RWPE2 (cell line): ENCODE data around the gene RELCH.

Source experiments
- ATAC-seq: fragments of 200-7000 bp; cut with Tn5 transposase; 3 replicates; pipeline ENCODE4 v1.9.1; 2021; ENCODE audit warnings: low read depth
- DNase-seq: peaks from one replicate; pipeline ENCODE4 v3.0.0-alpha.2; 2020; ENCODE audit warnings: low spot score
- H3K27ac ChIP-seq: fragments of 450-650 bp; 2 replicates; pipeline ENCODE4 v1.5.1; 2017; ENCODE audit warnings: mild to moderate bottlenecking; ENCODE audit not compliant: poor library complexity, severe bottlenecking
- H3K27me3 ChIP-seq: fragments of 250-450 bp; sonication (Bioruptor Pico); 2 replicates; pipeline ENCODE4 v1.5.1; 2021; ENCODE audit warnings: mild to moderate bottlenecking, moderate library complexity; ENCODE audit not compliant: insufficient read depth, poor library complexity, severe bottlenecking
- H3K36me3 ChIP-seq: fragments of 250-450 bp; sonication (Bioruptor Pico); 2 replicates; pipeline ENCODE4 v1.5.1; 2020; ENCODE audit warnings: low read depth, mild to moderate bottlenecking, moderate library complexity
- H3K4me1 ChIP-seq: fragments of 250-450 bp; sonication (Bioruptor Pico); 2 replicates; pipeline ENCODE4 v1.5.1; 2021; ENCODE audit warnings: mild to moderate bottlenecking, moderate library complexity; ENCODE audit not compliant: insufficient read depth, poor library complexity, severe bottlenecking
- H3K4me3 ChIP-seq: fragments of 250-450 bp; sonication (Bioruptor Pico); 2 replicates; pipeline ENCODE4 v1.5.1; 2021; ENCODE audit warnings: mild to moderate bottlenecking, moderate library complexity; ENCODE audit not compliant: severe bottlenecking
- H3K9me3 ChIP-seq: fragments of 250-450 bp; sonication (Bioruptor Pico); 2 replicates; pipeline ENCODE4 v1.5.1; 2021; ENCODE audit warnings: mild to moderate bottlenecking, moderate library complexity; ENCODE audit not compliant: severe bottlenecking
- TF ChIP-seq, protein P1 (sequence below): fragments of 450-650 bp; IDR thresholded peaks from one replicate; pipeline ENCODE4 v1.5.1; 2017; ENCODE audit warnings: mild to moderate bottlenecking, moderate library complexity; ENCODE audit not compliant: poor library complexity, severe bottlenecking

RELCH gene

DNA sequence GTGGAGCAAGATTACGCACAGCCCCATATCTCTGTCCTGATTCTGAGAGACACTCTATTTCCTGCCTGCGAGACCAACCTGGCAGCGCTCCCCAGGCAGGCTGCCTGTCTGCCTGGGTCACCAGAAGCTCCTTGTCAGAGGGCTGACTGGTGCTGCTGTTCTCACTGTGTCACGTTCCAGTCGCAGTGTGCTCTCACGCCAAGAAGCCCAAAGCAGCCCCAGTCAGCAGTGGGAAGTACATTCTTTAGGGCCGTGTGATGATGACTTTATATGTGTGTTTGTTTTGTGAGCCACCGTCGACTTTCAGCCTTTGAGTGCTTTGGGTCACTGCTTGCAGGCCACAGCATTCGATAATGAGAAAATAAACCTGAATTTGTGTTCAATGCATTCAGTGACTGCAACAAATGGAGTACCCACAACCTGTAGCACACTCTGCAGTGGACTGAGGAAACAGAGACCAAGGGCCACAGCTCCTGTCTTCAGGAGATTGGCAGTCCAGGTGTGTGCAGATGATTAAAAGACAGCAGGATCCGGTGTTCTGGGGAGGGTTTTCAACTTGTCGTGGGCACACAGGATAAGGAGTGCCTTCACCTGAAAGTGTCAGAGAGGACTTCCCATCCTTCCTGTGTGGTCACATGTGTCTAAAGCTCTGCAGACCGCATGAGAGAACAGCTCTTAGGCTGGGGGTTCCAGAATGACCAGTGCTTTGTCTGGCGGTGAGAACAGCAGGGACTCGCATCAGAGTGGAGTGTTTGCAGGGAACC lies 142.8 kb downstream of the RELCH start:
- ATAC-seq = no peak
- TF ChIP-seq, protein P1, sequence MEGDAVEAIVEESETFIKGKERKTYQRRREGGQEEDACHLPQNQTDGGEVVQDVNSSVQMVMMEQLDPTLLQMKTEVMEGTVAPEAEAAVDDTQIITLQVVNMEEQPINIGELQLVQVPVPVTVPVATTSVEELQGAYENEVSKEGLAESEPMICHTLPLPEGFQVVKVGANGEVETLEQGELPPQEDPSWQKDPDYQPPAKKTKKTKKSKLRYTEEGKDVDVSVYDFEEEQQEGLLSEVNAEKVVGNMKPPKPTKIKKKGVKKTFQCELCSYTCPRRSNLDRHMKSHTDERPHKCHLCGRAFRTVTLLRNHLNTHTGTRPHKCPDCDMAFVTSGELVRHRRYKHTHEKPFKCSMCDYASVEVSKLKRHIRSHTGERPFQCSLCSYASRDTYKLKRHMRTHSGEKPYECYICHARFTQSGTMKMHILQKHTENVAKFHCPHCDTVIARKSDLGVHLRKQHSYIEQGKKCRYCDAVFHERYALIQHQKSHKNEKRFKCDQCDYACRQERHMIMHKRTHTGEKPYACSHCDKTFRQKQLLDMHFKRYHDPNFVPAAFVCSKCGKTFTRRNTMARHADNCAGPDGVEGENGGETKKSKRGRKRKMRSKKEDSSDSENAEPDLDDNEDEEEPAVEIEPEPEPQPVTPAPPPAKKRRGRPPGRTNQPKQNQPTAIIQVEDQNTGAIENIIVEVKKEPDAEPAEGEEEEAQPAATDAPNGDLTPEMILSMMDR = no peak
- Histone ChIP-seq H3K27ac (no peak overlapping the region), H3K36me3 (no peaks in the 10 kb centered on the region), H3K9me3 (no peaks in the 10 kb centered on the region), H3K27me3 (no peaks in the 10 kb centered on the region), H3K4me3 (no peak overlapping the region), H3K4me1 (peaks cover 4% of the 10 kb centered on the region)
- DNase-seq = no peak

DNA sequence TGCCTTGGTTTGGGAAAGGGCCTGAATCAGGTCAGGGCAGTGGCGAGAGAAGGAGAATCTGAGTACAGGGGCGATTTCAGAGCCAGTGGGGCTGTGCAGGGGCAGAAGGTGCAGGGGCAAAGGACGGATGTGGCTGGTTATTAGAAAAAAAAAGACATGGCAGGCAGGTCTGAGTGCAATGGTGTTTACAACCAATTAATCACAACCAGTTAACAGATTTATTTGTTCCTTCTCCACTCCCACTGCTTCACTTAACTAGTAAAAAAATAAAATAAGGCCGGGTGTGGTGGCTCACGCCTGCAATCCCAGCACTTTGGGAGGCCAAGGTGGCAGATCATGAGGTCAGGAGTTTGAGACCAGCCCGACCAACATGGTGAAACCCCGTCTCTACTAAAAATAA lies 143.6 kb downstream of the RELCH start:
- no peak for ATAC-seq
- H3K27ac ChIP-seq = no peak overlapping the region
- peaks cover 4% of the 10 kb centered on the region for H3K4me1 ChIP-seq
- no peaks in the 10 kb centered on the region for H3K36me3 ChIP-seq
- TF ChIP-seq, protein P1 = no peak
- no peaks in the 10 kb centered on the region for H3K9me3 ChIP-seq
- no peaks in the 10 kb centered on the region for H3K27me3 ChIP-seq
- no peak for DNase-seq
- no peak overlapping the region for H3K4me3 ChIP-seq

DNA sequence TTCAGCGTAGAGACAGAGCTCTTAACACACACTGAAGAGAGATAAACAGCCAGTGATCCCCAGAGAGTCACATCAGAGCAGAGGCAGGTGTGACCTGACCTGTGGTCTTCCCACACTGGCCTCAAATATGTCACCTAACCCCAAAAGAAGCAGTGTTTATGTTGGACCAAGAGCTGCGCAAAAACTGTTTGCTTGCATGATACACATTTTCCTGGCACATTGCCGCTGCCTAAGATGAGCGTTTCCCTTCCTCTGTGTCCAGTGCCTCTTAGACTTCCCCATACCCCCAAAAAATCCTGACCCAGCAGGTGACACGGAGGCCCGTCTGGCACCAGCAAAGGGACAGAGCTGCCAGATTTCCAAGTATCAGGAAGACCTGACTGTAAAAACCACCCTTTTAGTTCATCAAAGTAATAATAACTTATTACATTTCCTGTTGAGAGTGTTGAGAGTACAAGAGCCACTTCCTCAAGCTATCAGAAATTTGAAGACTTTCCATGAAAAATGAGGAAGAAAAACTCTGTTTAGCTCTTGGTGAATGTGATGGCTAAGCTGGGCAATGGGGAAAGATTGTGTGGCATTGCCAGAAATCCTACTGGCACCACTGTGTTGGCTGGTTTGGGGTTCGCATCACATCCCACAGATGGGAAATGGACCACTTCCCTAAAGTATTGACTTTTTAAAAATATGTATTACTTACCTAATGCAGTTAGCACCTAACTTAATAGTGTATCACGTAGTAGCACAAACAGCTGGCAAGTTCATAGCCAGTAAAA lies 144.7 kb downstream of the RELCH start:
- H3K27me3 ChIP-seq = no peaks in the 10 kb centered on the region
- TF ChIP-seq, protein P1 = no peak
- ATAC-seq (no peak), DNase-seq (no peak)
- H3K4me1 ChIP-seq = peaks cover 4% of the 10 kb centered on the region
- H3K27ac ChIP-seq = no peak overlapping the region
- no peaks in the 10 kb centered on the region for H3K36me3 ChIP-seq
- no peaks in the 10 kb centered on the region for H3K9me3 ChIP-seq
- no peak overlapping the region for H3K4me3 ChIP-seq

DNA sequence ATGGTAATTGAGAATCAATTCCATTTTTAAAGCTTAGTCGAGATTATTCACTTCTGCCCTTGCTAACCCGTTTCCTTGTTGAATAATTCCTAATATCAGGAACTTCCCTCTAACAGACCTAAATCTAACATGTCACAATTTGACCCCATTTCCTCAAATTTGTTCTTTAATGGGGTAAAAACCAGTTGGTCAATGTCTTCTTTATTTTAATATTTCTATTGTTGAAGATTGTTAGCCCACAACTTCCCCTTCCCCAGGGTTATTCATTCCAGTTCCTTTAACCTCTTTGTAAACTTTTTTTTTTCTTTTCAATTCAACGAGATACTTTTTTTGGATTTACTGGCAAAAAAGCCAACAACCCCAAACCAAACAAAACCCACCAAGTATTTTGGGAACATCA lies 145.4 kb downstream of the RELCH start:
- Histone ChIP-seq H3K36me3 (no peaks in the 10 kb centered on the region), H3K9me3 (no peaks in the 10 kb centered on the region), H3K4me1 (peaks cover 4% of the 10 kb centered on the region), H3K27ac (no peak overlapping the region), H3K4me3 (no peak overlapping the region), H3K27me3 (no peaks in the 10 kb centered on the region)
- ATAC-seq (no peak), DNase-seq (no peak)
- TF ChIP-seq, protein P1 = no peak
